ENCODE results near the gene GIPC1. TPM values are rescaled to one million over a fixed set of nuclear protein-coding genes. Genes with fewer than 3 reads are reported as not detected.

Gene GIPC1
- total and polyA plus RNA-seq, 9 of the 15 experiments (the other 6 are each of a cell fraction or from before 2014, with no cell fraction given), result 0.49 to 54.7 (median 24.8) TPM

- TF ChIP-seq TCFL5 (CRISPR knock-in tag; conservative IDR thresholded peaks at IDR 0.05) (no peak), ZC3H8 (IDR thresholded peaks at IDR 0.05) (no peak), ZNF586 (CRISPR knock-in tag; conservative IDR thresholded peaks at IDR 0.05) (no peak), TARDBP (IDR thresholded peaks at IDR 0.05) (no peak), GATA2 (CRISPR knock-in tag; IDR thresholded peaks at IDR 0.05) (no peak), FUS (optimal IDR thresholded peaks at IDR 0.05; ENCODE audit: low read depth, low read length) (no peak), MCM2 (IDR thresholded peaks at IDR 0.05; ENCODE audit: low read depth) (no peak), RBM15 (IDR thresholded peaks at IDR 0.05; ENCODE audit: insufficient read depth, low read length) (no peak), MECOM (CRISPR knock-in tag; IDR thresholded peaks at IDR 0.05) (0 out of 2 replicates have a peak, but pooled peaks have one; percentile 20), MIER1 (IDR thresholded peaks at IDR 0.05; ENCODE audit: low read depth) (no peak), ZNF431 (CRISPR knock-in tag; IDR thresholded peaks at IDR 0.05) (no peak), KAT7 (CRISPR knock-in tag; IDR thresholded peaks at IDR 0.05; ENCODE audit: borderline replicate concordance) (no peak), CBX5 (IDR thresholded peaks at IDR 0.05; ENCODE audit: borderline replicate concordance, low read depth) (no peak), IRF1 (CRISPR knock-in tag; IDR thresholded peaks at IDR 0.05; ENCODE audit: borderline replicate concordance) (no peak), ZFP30 (CRISPR knock-in tag; IDR thresholded peaks at IDR 0.05; ENCODE audit: borderline replicate concordance) (no peak), MXI1 (IDR thresholded peaks at IDR 0.05; ENCODE audit: low read depth, low read length) (no peak), ARID1B (IDR thresholded peaks at IDR 0.05) (no peak), ZBTB11 (CRISPR knock-in tag; IDR thresholded peaks at IDR 0.05) (no peak), POLR2G (IDR thresholded peaks at IDR 0.05; ENCODE audit: low read depth, low read length) (peak; percentile 65), CREB5 (CRISPR knock-in tag; IDR thresholded peaks at IDR 0.05) (no peak), FOXA1 (IDR thresholded peaks at IDR 0.05; ENCODE audit: borderline replicate concordance) (no peak), KDM2B (CRISPR knock-in tag; IDR thresholded peaks at IDR 0.05) (peak; percentile 63; the same call in 1 of the 2 replicates)
Measured at GRCh38 chr19:14450168-14450874, 45.6 kb downstream of the GIPC1 start (continued).

Measured in K562 (cell line).